Gastrocnemius medialis (tissue), 4 donors: Measurements from ENCODE around the gene TTC17.

Source experiments
- CTCF ChIP-seq, 5 experiments: fragments of 450-650 bp in 3 of 5; fragments of 200-600 bp in 2 of 5; sonication (generic) in 2 of 5; IDR thresholded peaks in 4 of 5; conservative IDR thresholded peaks in 1 of 5; 1 replicate in 4 of 5; 2 replicates in 1 of 5; pipeline ENCODE4 v1.5.1; 2016 to 2019; ENCODE audit warnings: antibody characterized with exemption in 5 of 5, mild to moderate bottlenecking in 3 of 5, moderate library complexity in 3 of 5
- POLR2A ChIP-seq, 2 donors: fragments of 450-650 bp; IDR thresholded peaks; one replicate each; pipeline ENCODE4 v1.6.1; 2017; ENCODE audit warnings: antibody characterized with exemption in 2 of 2, mild to moderate bottlenecking in 2 of 2, moderate library complexity in 2 of 2

- TF ChIP-seq CTCF (IDR thresholded peaks at IDR 0.05 in 4 of 5, conservative IDR thresholded peaks at IDR 0.05 in 1 of 5) (no peak), POLR2A (IDR thresholded peaks at IDR 0.05) (no peak)
Observed at GRCh38 chr11:43503417-43503816, 144.7 kb downstream of the TTC17 start.
